ENCODE data around the gene RCCD1.
A peak's percentile ranks its signal among the peaks of the same experiment; 100 is the strongest.
"Not testable (repeated sequence)": the region's sequence is repeated elsewhere in the genome, so short reads cannot be mapped to it uniquely, and the experiment has no call there.

RCCD1 gene
- total RNA-seq: 5.9 to 9.7 (median 6.8) reads per million in 3 donors

GRCh38 chr15:90954712-90955623, at the start of gene RCCD1:
Gene RCCD1 (plus strand): TSS chr15:90954884. CDS start chr15:90956735, 1,851 bp downstream.
- Histone ChIP-seq H3K9me3 (ENCODE audit: control insufficient read depth, low read length) (no peaks in the 10 kb centered on the region), H3K27me3 (replicated peaks; ENCODE audit: control insufficient read depth, insufficient read depth, low read length, poor library complexity, severe bottlenecking) (no peaks in the 10 kb centered on the region), H3K4me3 (ENCODE audit: insufficient read depth, low read depth, low read length, poor library complexity, severe bottlenecking) (peak within 1 kb of the TSS; percentile 68), H3K27ac (ENCODE audit: insufficient read depth, low read length, poor library complexity, severe bottlenecking) (peak within 1 kb of the TSS; percentile 91), H3K36me3 (ENCODE audit: control insufficient read depth, insufficient read depth, low read length) (peaks cover 16% of the 10 kb centered on the region), H3K4me1 (ENCODE audit: control insufficient read depth, insufficient read depth, low read length, poor library complexity, severe bottlenecking) (peaks cover 23% of the 10 kb centered on the region)
- DNase-seq: peak; percentile 77 to 87 (median 84)

- Histone ChIP-seq H3K4me3 (ENCODE audit: insufficient read depth, low read depth, low read length, poor library complexity, severe bottlenecking) (no peak overlapping the region), H3K27me3 (replicated peaks; ENCODE audit: control insufficient read depth, insufficient read depth, low read length, poor library complexity, severe bottlenecking) (no peaks in the 10 kb centered on the region), H3K27ac (ENCODE audit: insufficient read depth, low read length, poor library complexity, severe bottlenecking) (no peak overlapping the region), H3K9me3 (ENCODE audit: control insufficient read depth, low read length) (no peaks in the 10 kb centered on the region), H3K4me1 (ENCODE audit: control insufficient read depth, insufficient read depth, low read length, poor library complexity, severe bottlenecking) (peaks cover 14% of the 10 kb centered on the region), H3K36me3 (ENCODE audit: control insufficient read depth, insufficient read depth, low read length) (peaks cover 45% of the 10 kb centered on the region)
- DNase-seq: no peak
Measured at GRCh38 chr15:90905306-90906180, 49.1 kb upstream of the RCCD1 start.

GRCh38 chr15:90906181-90906849, 48.4 kb upstream of the RCCD1 start:
- Histone ChIP-seq H3K9me3 (ENCODE audit: control insufficient read depth, low read length) (no peaks in the 10 kb centered on the region), H3K27me3 (replicated peaks; ENCODE audit: control insufficient read depth, insufficient read depth, low read length, poor library complexity, severe bottlenecking) (no peaks in the 10 kb centered on the region), H3K27ac (ENCODE audit: insufficient read depth, low read length, poor library complexity, severe bottlenecking) (no peak overlapping the region), H3K4me1 (ENCODE audit: control insufficient read depth, insufficient read depth, low read length, poor library complexity, severe bottlenecking) (peaks cover 14% of the 10 kb centered on the region), H3K36me3 (ENCODE audit: control insufficient read depth, insufficient read depth, low read length) (peaks cover 53% of the 10 kb centered on the region), H3K4me3 (ENCODE audit: insufficient read depth, low read depth, low read length, poor library complexity, severe bottlenecking) (no peak overlapping the region)
- no peak for DNase-seq

GRCh38 chr15:90907051-90907660, 47.5 kb upstream of the RCCD1 start:
- Histone ChIP-seq H3K4me3 (ENCODE audit: insufficient read depth, low read depth, low read length, poor library complexity, severe bottlenecking) (no peak overlapping the region), H3K36me3 (ENCODE audit: control insufficient read depth, insufficient read depth, low read length) (peaks cover 61% of the 10 kb centered on the region), H3K9me3 (ENCODE audit: control insufficient read depth, low read length) (no peaks in the 10 kb centered on the region), H3K27me3 (replicated peaks; ENCODE audit: control insufficient read depth, insufficient read depth, low read length, poor library complexity, severe bottlenecking) (no peaks in the 10 kb centered on the region), H3K4me1 (ENCODE audit: control insufficient read depth, insufficient read depth, low read length, poor library complexity, severe bottlenecking) (peaks cover 9% of the 10 kb centered on the region), H3K27ac (ENCODE audit: insufficient read depth, low read length, poor library complexity, severe bottlenecking) (no peak overlapping the region)
- no peak for DNase-seq

GRCh38 chr15:90907838-90908507, 46.7 kb upstream of the RCCD1 start:
- H3K36me3 ChIP-seq (ENCODE audit: control insufficient read depth, insufficient read depth, low read length): peaks cover 69% of the 10 kb centered on the region
- H3K27me3 ChIP-seq (replicated peaks; ENCODE audit: control insufficient read depth, insufficient read depth, low read length, poor library complexity, severe bottlenecking): no peaks in the 10 kb centered on the region
- H3K4me3 ChIP-seq (ENCODE audit: insufficient read depth, low read depth, low read length, poor library complexity, severe bottlenecking): no peak overlapping the region
- no peak for DNase-seq
- H3K9me3 ChIP-seq (ENCODE audit: control insufficient read depth, low read length): no peaks in the 10 kb centered on the region
- peaks cover 8% of the 10 kb centered on the region for H3K4me1 ChIP-seq (ENCODE audit: control insufficient read depth, insufficient read depth, low read length, poor library complexity, severe bottlenecking)
- H3K27ac ChIP-seq (ENCODE audit: insufficient read depth, low read length, poor library complexity, severe bottlenecking): no peak overlapping the region

- H3K4me1 ChIP-seq (ENCODE audit: control insufficient read depth, insufficient read depth, low read length, poor library complexity, severe bottlenecking); H3K27ac ChIP-seq (ENCODE audit: insufficient read depth, low read length, poor library complexity, severe bottlenecking); H3K9me3 ChIP-seq (ENCODE audit: control insufficient read depth, low read length); H3K27me3 ChIP-seq (replicated peaks; ENCODE audit: control insufficient read depth, insufficient read depth, low read length, poor library complexity, severe bottlenecking); DNase-seq; H3K4me3 ChIP-seq (ENCODE audit: insufficient read depth, low read depth, low read length, poor library complexity, severe bottlenecking): not testable (repeated sequence)
- peaks cover 84% of the 10 kb centered on the region for H3K36me3 ChIP-seq (ENCODE audit: control insufficient read depth, insufficient read depth, low read length)
Measured at GRCh38 chr15:90909449-90909848, 45.2 kb upstream of the RCCD1 start.

- peaks cover 88% of the 10 kb centered on the region for H3K36me3 ChIP-seq (ENCODE audit: control insufficient read depth, insufficient read depth, low read length)
- H3K4me1 ChIP-seq (ENCODE audit: control insufficient read depth, insufficient read depth, low read length, poor library complexity, severe bottlenecking): no peaks in the 10 kb centered on the region
- no peaks in the 10 kb centered on the region for H3K9me3 ChIP-seq (ENCODE audit: control insufficient read depth, low read length)
- H3K4me3 ChIP-seq (ENCODE audit: insufficient read depth, low read depth, low read length, poor library complexity, severe bottlenecking): no peak overlapping the region
- H3K27me3 ChIP-seq (replicated peaks; ENCODE audit: control insufficient read depth, insufficient read depth, low read length, poor library complexity, severe bottlenecking): no peaks in the 10 kb centered on the region
- no peak overlapping the region for H3K27ac ChIP-seq (ENCODE audit: insufficient read depth, low read length, poor library complexity, severe bottlenecking)
- no peak for DNase-seq
Measured at GRCh38 chr15:90909976-90910375, 44.7 kb upstream of the RCCD1 start.

GRCh38 chr15:90910441-90911301, 44.0 kb upstream of the RCCD1 start:
- no peak for DNase-seq
- Histone ChIP-seq H3K27me3 (replicated peaks; ENCODE audit: control insufficient read depth, insufficient read depth, low read length, poor library complexity, severe bottlenecking) (no peaks in the 10 kb centered on the region), H3K27ac (ENCODE audit: insufficient read depth, low read length, poor library complexity, severe bottlenecking) (no peak overlapping the region), H3K4me1 (ENCODE audit: control insufficient read depth, insufficient read depth, low read length, poor library complexity, severe bottlenecking) (no peaks in the 10 kb centered on the region), H3K4me3 (ENCODE audit: insufficient read depth, low read depth, low read length, poor library complexity, severe bottlenecking) (no peak overlapping the region), H3K36me3 (ENCODE audit: control insufficient read depth, insufficient read depth, low read length) (peaks cover 86% of the 10 kb centered on the region), H3K9me3 (ENCODE audit: control insufficient read depth, low read length) (no peaks in the 10 kb centered on the region)
